K562 (cell line): ENCODE measurements around the gene BRPF1. TPM values are rescaled to one million over a fixed set of nuclear protein-coding genes. Genes with fewer than 3 reads are reported as not detected.

ENCODE experiments used
- ATF7 ChIP-seq: fragments of 450-650 bp; IDR thresholded peaks from 2 replicates; pipeline ENCODE4 v1.7.1; 2014; ENCODE audit warnings: mild to moderate bottlenecking, moderate library complexity
- CHD1 ChIP-seq: fragments of 200-600 bp; sonication (generic); IDR thresholded peaks from one replicate; pipeline ENCODE4 v1.6.1; 2012; ENCODE audit warnings: mild to moderate bottlenecking, moderate library complexity, low read length, inconsistent platforms
- ESRRA ChIP-seq: fragments of 450-650 bp; IDR thresholded peaks from 2 replicates; pipeline ENCODE4 v1.6.1; 2014; ENCODE audit warnings: low read depth, mild to moderate bottlenecking, moderate library complexity, borderline replicate concordance
- HCFC1 ChIP-seq: IDR thresholded peaks from 2 replicates; pipeline ENCODE4 v1.6.1; 2012; ENCODE audit warnings: low read depth, low read length, improper control_type of control experiment
- MCM3 ChIP-seq: fragments of 450-650 bp; IDR thresholded peaks from 2 replicates; pipeline ENCODE4 v1.6.1; 2016
- NR2C2 ChIP-seq, 2 experiments: fragments of 200-800 bp in 1 of 2; sonication (Bioruptor generic) in 1 of 2; sonication (generic) in 1 of 2; formaldehyde crosslinking in 1 of 2; IDR thresholded peaks; 2 replicates each; pipeline versions ENCODE4 v1.6.1 to v1.8.0; 2016 to 2022; ENCODE audit warnings: mild to moderate bottlenecking in 1 of 2, missing compliant biosample characterization in 1 of 2, missing genetic modification characterization in 1 of 2, missing genetic modification reagents in 1 of 2
- RAD21 ChIP-seq, 2 experiments: fragments of 250-450 bp in 1 of 2; fragments of 450-650 bp in 1 of 2; sonication (Bioruptor Pico) in 1 of 2; formaldehyde crosslinking in 1 of 2; IDR thresholded peaks in 1 of 2; conservative IDR thresholded peaks in 1 of 2; 2 replicates each; pipeline versions ENCODE4 v1.4.0 to v1.8.0; 2020 to 2022; ENCODE audit warnings: mild to moderate bottlenecking in 2 of 2, moderate library complexity in 1 of 2
- RUNX1 ChIP-seq: sonication (generic); IDR thresholded peaks from 2 replicates; pipeline ENCODE4 v1.6.1; 2016; ENCODE audit warnings: antibody characterized with exemption, low read depth
- SAP30 ChIP-seq: fragments of 200-600 bp; sonication (generic); IDR thresholded peaks from 2 replicates; pipeline ENCODE4 v1.6.1; 2012; ENCODE audit warnings: borderline replicate concordance, low read depth, mild to moderate bottlenecking, moderate library complexity, low read length, control low read depth, inconsistent platforms; ENCODE audit not compliant: insufficient read depth, poor library complexity, severe bottlenecking
- SNIP1 ChIP-seq: fragments of 450-650 bp; IDR thresholded peaks from 2 replicates; pipeline ENCODE4 v1.7.1; 2017; ENCODE audit warnings: low read depth, mild to moderate bottlenecking
- SPI1 ChIP-seq: IDR thresholded peaks from 2 replicates; pipeline ENCODE4 v1.6.1; 2011; ENCODE audit warnings: low read depth, low read length, control low read depth, borderline replicate concordance
- YY1 ChIP-seq, 3 experiments: IDR thresholded peaks; 2 replicates each; pipeline ENCODE4 v1.6.1; 2011; ENCODE audit warnings: low read length in 2 of 3, mild to moderate bottlenecking in 2 of 3, moderate library complexity in 2 of 3, borderline replicate concordance in 1 of 3, control low read depth in 1 of 3, low read depth in 1 of 3; ENCODE audit not compliant: insufficient read depth in 3 of 3, insufficient replicate concordance in 2 of 3, control insufficient read depth in 1 of 3, insufficient read length in 1 of 3; ENCODE audit errors: extremely low read depth in 1 of 3
- polyA plus RNA-seq, 8 experiments: library from polyadenylated mRNA; depleted of rRNA in 4 of 8; stranded (reverse) in 5 of 8; unstranded in 3 of 8; fragments of >200 nt; fragmentation: Nextera tagmentation in 2 of 8; fragmentation: Illumina TruSeq in 1 of 8; extraction: Ambion mirVana in 2 of 8; extraction: Trizol in 1 of 8; gene quantifications; 2 replicates each; pipeline versions ENCODE4 v1.2.1 to v1.2.3, GENCODE V29; 2011 to 2014; ENCODE audit warnings: inconsistent platforms in 1 of 8, missing spikeins in 1 of 8
- total RNA-seq, 7 experiments: library from RNA; depleted of rRNA in 6 of 7; stranded (reverse); fragments of >200 nt in 6 of 7; fragmentation: Illumina TruSeq in 2 of 7; extraction: Trizol in 2 of 7; gene quantifications; 2 replicates each; pipeline versions ENCODE4 v1.2.1 to v1.2.3, GENCODE V29; 2011 to 2021; ENCODE audit warnings: low replicate concordance in 1 of 7
- TF ChIP-seq, protein P1 (sequence below): fragments of 200-800 bp; sonication (Bioruptor generic); IDR thresholded peaks from 2 replicates; pipeline ENCODE4 v1.6.1; 2017; ENCODE audit warnings: missing genetic modification characterization, missing compliant biosample characterization
- TF ChIP-seq, protein P2 (sequence below): IDR thresholded peaks from 2 replicates; pipeline ENCODE4 v1.6.1; 2012; ENCODE audit warnings: low read depth, low read length, improper control_type of control experiment, borderline replicate concordance
- TF ChIP-seq, protein P3 (sequence below): sonication (generic); formaldehyde crosslinking; IDR thresholded peaks from 2 replicates; pipeline ENCODE4 v1.8.1; 2022; ENCODE audit warnings: missing genetic modification reagents

BRPF1 gene
- total and polyA plus RNA-seq, 9 of the 15 experiments (the other 6 are each of a cell fraction or from before 2014, with no cell fraction given): 1.1 to 40.2 (median 23.5) TPM

DNA sequence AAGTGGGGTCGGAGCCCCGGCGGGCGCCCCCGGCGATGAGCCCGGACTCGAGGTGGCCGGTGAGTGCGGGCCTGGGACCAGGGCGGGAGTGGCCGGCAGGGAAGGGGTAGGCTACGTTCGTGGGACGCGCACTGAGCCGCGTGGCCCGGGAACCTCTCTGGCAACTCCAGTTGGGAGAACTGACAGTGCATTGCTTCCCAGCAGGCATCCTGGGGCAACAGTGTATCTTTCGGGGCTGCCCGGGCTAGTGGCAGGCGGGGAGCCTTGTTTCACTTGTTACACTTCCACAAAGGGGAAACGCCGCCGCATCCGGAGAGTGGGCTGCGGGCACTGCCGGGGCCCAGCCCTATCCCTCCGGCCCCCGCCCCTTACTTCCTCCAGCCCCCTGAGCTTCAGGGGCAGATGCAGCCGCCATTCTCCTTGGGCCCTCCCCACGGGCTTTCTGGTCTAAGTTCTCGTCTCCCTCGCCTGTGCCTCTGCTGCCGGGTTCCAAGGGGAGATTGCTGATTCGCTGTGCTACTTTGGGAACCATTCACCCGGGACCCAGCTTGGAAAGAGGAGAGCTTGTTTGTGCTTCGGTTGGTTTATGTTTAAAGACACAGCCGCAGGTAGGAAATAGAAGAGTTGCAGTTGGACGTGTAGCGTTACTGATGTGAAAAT is 675 bp downstream of the BRPF1 start (continued):
- TF ChIP-seq, protein P1, sequence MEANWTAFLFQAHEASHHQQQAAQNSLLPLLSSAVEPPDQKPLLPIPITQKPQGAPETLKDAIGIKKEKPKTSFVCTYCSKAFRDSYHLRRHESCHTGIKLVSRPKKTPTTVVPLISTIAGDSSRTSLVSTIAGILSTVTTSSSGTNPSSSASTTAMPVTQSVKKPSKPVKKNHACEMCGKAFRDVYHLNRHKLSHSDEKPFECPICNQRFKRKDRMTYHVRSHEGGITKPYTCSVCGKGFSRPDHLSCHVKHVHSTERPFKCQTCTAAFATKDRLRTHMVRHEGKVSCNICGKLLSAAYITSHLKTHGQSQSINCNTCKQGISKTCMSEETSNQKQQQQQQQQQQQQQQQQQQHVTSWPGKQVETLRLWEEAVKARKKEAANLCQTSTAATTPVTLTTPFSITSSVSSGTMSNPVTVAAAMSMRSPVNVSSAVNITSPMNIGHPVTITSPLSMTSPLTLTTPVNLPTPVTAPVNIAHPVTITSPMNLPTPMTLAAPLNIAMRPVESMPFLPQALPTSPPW: no peak
- no peak for TF ChIP-seq MCM3
- TF ChIP-seq SPI1: 0 out of 2 replicates have a peak, but pooled peaks have one; percentile 1
- TF ChIP-seq CHD1: peak; percentile 77
- TF ChIP-seq NR2C2 (CRISPR knock-in tag; IDR thresholded peaks at IDR 0.05): no peak
- peak; percentile 48 for TF ChIP-seq NR2C2 (tag; IDR thresholded peaks at IDR 0.05)
- TF ChIP-seq HCFC1: no peak
- TF ChIP-seq, protein P2, sequence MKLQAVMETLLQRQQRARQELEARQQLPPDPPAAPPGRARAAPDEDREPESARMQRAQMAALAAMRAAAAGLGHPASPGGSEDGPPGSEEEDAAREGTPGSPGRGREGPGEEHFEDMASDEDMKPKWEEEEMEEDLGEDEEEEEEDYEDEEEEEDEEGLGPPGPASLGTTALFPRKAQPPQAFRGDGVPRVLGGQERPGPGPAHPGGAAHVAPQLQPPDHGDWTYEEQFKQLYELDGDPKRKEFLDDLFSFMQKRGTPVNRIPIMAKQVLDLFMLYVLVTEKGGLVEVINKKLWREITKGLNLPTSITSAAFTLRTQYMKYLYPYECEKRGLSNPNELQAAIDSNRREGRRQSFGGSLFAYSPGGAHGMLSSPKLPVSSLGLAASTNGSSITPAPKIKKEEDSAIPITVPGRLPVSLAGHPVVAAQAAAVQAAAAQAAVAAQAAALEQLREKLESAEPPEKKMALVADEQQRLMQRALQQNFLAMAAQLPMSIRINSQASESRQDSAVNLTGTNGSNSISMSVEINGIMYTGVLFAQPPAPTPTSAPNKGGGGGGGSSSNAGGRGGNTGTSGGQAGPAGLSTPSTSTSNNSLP: no peak
- no peak for TF ChIP-seq ATF7
- peak; percentile 78 for TF ChIP-seq SAP30
- TF ChIP-seq RUNX1: no peak
- TF ChIP-seq ESRRA: no peak
- TF ChIP-seq SNIP1: no peak
- peak in 1 of 3 experiments; percentile 49 for TF ChIP-seq YY1 (IDR thresholded peaks at IDR 0.05; ENCODE audit: borderline replicate concordance in 1 of 3, control insufficient read depth in 1 of 3, extremely low read depth in 1 of 3, insufficient read depth in 3 of 3, insufficient read length in 1 of 3, insufficient replicate concordance in 2 of 3, low read depth in 1 of 3, low read length in 2 of 3)
- TF ChIP-seq, protein P3, sequence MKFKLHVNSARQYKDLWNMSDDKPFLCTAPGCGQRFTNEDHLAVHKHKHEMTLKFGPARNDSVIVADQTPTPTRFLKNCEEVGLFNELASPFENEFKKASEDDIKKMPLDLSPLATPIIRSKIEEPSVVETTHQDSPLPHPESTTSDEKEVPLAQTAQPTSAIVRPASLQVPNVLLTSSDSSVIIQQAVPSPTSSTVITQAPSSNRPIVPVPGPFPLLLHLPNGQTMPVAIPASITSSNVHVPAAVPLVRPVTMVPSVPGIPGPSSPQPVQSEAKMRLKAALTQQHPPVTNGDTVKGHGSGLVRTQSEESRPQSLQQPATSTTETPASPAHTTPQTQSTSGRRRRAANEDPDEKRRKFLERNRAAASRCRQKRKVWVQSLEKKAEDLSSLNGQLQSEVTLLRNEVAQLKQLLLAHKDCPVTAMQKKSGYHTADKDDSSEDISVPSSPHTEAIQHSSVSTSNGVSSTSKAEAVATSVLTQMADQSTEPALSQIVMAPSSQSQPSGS (CRISPR knock-in tag): no peak
- no peak for TF ChIP-seq RAD21 (CRISPR knock-in tag; conservative IDR thresholded peaks at IDR 0.05 in 1 of 2, IDR thresholded peaks at IDR 0.05 in 1 of 2)
